GM21423 (cell line): ENCODE results near the gene GPR135.

ENCODE experiments used
- ATAC-seq: cut with Tn5 transposase; IDR thresholded peaks from one replicate; pipeline ENCODE4 v1.9.1; 2021; ENCODE audit warnings: mild to moderate bottlenecking, moderate library complexity; ENCODE audit not compliant: unreplicated experiment

Gene GPR135

DNA sequence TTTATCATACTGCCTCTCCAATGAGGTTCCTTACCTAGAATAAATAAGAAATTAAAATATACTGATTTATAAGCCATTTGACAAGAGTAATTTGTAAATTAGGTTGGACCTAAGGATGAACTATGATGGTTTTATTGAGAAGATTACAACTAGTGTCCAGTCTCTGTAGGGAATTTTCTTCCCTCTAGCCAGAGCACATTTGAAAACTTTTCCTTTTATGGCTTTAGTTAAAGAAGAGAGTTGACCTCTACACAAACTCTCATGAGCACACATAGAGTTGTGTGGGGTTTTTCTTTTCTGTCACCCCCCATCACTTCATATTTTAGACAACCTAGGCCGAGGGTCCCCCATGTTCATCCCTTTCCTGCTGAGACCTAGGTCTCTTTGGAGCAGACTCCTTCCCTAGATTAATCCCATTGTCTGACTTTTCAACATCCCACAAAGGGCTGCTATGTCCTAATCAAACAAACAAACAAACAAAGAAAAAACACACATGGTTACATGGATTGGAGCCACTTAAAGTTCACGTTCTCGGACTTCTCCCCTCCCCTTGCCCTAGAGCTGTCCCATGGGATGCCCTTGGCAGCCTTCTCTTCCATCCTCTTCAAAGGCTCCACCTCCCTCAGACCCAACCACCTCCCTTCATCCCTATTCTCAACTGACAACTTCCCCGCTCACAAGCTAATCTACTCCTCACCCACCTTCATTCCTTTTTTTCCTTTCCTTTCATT, 40.7 kb downstream of the GPR135 start:
- no peak for ATAC-seq

DNA sequence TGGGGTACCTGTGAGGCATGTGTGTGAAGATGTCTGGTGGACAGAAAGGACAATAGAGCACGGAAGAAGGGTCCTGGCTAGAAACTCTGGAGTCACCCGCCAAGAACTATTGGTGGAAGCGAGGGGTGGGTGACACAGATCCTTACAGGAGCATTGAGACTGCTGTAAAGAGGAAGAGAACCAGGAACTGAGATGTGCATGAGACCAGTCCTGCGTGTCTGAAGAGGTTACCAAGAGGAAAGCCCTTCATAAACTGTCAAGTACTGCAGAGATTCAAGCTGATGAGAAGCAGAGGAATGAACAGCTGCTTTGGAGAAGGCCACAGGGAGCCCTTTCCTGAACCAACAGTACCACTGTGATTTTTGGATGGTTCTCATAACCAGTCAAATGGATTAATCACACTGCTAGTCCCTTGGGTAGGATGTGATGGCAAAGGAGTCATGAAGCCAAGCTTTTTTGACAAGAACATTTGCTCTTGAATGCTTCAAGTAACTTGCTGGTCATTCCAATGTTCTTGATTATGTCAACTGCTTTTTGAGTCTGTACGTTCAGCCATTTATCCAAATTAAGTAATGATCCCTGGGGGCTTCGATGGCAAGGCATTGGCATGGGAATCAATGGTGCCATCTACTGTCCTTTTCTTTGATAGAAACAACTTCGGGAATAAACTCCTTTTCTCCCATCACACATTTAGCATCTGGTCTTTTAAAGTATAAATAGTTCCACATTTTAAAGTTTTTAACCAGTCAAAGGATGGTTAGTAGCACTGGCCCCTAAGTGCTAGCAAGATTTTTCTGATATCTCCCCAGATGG, 42.9 kb downstream of the GPR135 start:
- no peak for ATAC-seq

DNA sequence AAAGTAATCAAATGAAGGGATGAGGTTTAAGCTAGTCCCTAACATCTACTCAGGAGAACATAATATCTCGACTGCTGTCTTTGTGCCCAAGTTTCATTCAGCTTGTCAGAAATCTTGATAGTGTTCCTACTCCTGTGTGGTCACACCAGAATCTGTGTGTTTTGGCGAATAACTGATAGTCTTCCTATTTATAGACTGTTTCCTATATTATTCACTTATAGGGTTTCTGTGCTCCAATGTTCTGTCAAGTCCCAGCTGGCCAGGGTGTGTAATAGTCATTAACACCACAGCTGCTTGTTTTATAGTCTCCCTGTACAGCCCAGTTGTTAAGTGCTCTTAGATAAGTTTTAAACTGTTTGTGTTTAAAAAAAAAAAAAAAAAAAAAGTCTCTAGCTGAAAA, 45.9 kb downstream of the GPR135 start:
- ATAC-seq, result no peak

DNA sequence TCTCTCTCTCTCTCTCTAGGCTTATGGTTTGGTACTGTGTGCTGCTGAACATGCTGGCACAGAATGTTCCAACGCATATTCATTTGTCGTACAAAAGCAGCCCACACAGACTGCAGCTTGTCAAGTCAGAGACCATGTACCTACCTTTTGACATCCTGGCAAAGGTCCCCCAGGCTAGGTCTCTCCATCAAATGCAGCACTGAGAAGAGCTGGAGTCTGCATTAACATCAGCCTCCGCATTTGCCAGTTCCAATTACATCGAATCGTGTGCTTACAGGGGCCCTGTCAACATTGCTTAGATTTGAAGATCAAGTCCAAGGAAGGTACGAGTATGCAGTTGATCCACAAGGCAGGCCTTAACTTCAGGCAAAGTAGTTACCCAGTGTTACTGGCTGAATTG, 47.9 kb downstream of the GPR135 start:
- no peak for ATAC-seq

DNA sequence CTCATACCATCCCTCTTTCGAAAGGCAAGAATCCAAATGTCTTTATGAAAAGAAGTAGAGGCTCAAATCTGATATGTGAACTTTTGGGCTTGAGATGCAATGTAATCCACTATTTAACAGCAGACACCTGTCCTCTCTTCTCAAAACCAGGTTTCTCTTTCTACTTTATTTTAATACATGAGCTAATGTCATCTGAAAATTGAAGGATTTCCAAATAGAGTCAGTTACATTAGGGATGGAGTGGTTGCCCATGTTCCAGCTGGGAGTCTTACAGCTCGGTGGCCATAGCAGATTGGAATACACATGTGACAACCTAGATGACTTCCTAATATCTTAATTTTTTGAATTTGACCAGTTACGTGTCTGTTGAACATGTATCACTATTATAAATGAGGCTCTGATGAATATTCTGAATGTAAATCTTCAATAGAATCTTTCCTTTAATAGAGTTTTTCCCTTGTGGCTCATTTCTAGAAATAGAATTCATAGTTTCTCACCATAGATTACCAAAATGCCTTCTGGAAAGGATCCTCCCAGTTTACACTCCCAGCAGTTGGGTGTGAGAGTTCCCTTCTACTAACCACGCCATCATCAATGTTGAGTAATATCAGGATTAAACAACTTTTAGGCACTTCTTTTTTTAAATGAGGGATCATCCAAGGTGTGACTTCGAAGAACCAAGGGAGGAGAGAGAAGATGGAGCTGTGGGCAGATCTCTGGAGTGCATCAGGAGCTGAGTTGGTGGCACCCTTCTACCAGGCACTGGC, 49.2 kb downstream of the GPR135 start:
- ATAC-seq, result no peak
